Measurements from ENCODE around the gene MAPKBP1. TPM values are rescaled to one million over a fixed set of nuclear protein-coding genes. Genes with fewer than 3 reads are reported as not detected.

The MAPKBP1 gene
- total RNA-seq, 1 experiment from 2014 or later, result 16.2 TPM

DNA sequence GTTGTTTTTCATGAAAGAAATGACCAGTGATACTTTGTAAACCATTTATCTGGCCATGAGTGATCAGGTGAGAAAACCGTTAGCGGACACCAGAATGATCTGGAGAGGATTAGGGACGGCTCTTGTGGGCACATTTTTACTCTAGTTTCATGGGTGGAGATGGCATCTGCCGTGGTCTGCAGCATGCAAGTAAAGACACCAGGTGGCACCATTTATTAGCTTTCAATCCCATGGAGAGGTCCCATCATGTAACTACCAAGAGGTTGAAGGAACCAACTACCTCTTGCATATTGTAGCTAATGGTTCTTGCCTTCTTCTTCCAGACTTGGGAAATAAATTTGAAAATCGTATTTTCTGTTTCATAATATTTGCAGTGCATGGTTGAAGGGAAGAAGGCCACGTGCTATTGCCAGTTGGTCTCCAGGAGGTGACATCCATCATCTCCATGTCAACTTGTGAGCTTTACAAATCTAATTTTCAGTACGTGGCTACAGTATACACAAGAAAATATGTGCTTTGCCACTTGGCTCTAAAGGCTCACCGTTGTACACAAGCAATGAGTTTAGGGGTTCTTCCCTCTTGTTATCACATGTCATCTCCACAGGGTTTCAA is 1.5 kb upstream of the MAPKBP1 start:
- peaks cover 73% of the 10 kb centered on the region for H3K36me3 Mint-ChIP-seq (ENCODE audit: insufficient read depth, unreplicated experiment)
- H3K27me3 Mint-ChIP-seq (ENCODE audit: insufficient read depth, unreplicated experiment), result no peaks in the 10 kb centered on the region
- intact Hi-C loops (cut with micrococcal nuclease; ENCODE audit: unreplicated experiment), result loop anchor here (5.0 kb wide), 3 partner anchors 191 to 309 kb away; partner anchors contain the start of gene TYRO3
- peaks cover 18% of the 10 kb centered on the region for H3K4me1 ChIP-seq
- ChIA-PET CTCF (interaction anchor here (0.5 to 3.2 kb wide), 11 partner anchors 10 to 683 kb away, joined by 3 to 47 read pairs (median 4); no protein-coding TSS in a partner anchor), POLR2A (interaction anchor here (0.5 to 1.8 kb wide), 5 partner anchors 84 to 188 kb away, joined by 3 to 6 read pairs (median 3); partner anchors contain the start of gene MGA)
- H3K4me3 ChIP-seq (ENCODE audit: low read depth, low read length), result no peak overlapping the region; the same call in 1 of the 2 replicates
- H3K36me3 ChIP-seq (ENCODE audit: control insufficient read depth, insufficient read depth, low read length), result no peaks in the 10 kb centered on the region
- no peaks in the 10 kb centered on the region for H3K9me3 ChIP-seq
- peak; percentile 47 to 54 for TF ChIP-seq CTCF (IDR thresholded peaks at IDR 0.05; ENCODE audit: insufficient read depth in 1 of 2, low read depth in 1 of 2, low read length in 1 of 2, severe bottlenecking in 1 of 2, unreplicated experiment in 1 of 2)
- no TSS peak for BruUV-seq (replicated peaks)
- DNase-seq, result peak; percentile 55 to 63
- H3K27ac Mint-ChIP-seq (ENCODE audit: unreplicated experiment), result peak overlapping the region; percentile 91
- H3K4me3 Mint-ChIP-seq (ENCODE audit: unreplicated experiment), result peak overlapping the region; percentile 94
- H3K27me3 ChIP-seq (replicated peaks; ENCODE audit: control insufficient read depth, insufficient read depth, low read length), result no peaks in the 10 kb centered on the region
- H3K9me3 Mint-ChIP-seq (ENCODE audit: unreplicated experiment), result no peaks in the 10 kb centered on the region
- peaks cover 27% of the 10 kb centered on the region for H3K4me1 Mint-ChIP-seq (ENCODE audit: low read depth, unreplicated experiment)

GRCh38 chr15:41773332-41773728 is 954 bp upstream of the MAPKBP1 start:
- Histone ChIP-seq H3K27me3 (replicated peaks; ENCODE audit: control insufficient read depth, insufficient read depth, low read length) (no peaks in the 10 kb centered on the region), H3K4me1 (peaks cover 18% of the 10 kb centered on the region), H3K4me3 (ENCODE audit: low read depth, low read length) (peak overlapping the region; percentile 65), H3K36me3 (ENCODE audit: control insufficient read depth, insufficient read depth, low read length) (no peaks in the 10 kb centered on the region), H3K9me3 (no peaks in the 10 kb centered on the region)
- Mint-ChIP-seq H3K9me3 (ENCODE audit: unreplicated experiment) (no peaks in the 10 kb centered on the region), H3K4me1 (ENCODE audit: low read depth, unreplicated experiment) (peaks cover 27% of the 10 kb centered on the region), H3K4me3 (ENCODE audit: unreplicated experiment) (peak overlapping the region; percentile 94), H3K27me3 (ENCODE audit: insufficient read depth, unreplicated experiment) (no peaks in the 10 kb centered on the region), H3K27ac (ENCODE audit: unreplicated experiment) (peak overlapping the region; percentile 91), H3K36me3 (ENCODE audit: insufficient read depth, unreplicated experiment) (peaks cover 73% of the 10 kb centered on the region)
- BruUV-seq (replicated peaks), result no TSS peak
- ChIA-PET POLR2A (interaction anchor here (1.2 to 1.8 kb wide), 3 partner anchors 33 to 189 kb away, joined by 4 to 6 read pairs (median 6); partner anchors contain the start of gene MGA), CTCF (interaction anchor here (0.5 to 3.2 kb wide), 17 partner anchors 10 to 684 kb away, joined by 3 to 47 read pairs (median 4); partner anchors contain the start of gene MGA)
- no peak for DNase-seq
- TF ChIP-seq CTCF (IDR thresholded peaks at IDR 0.05; ENCODE audit: insufficient read depth in 1 of 2, low read depth in 1 of 2, low read length in 1 of 2, severe bottlenecking in 1 of 2, unreplicated experiment in 1 of 2), result no peak
- intact Hi-C loops (cut with micrococcal nuclease; ENCODE audit: unreplicated experiment), result loop anchor here (5.0 kb wide), 3 partner anchors 191 to 309 kb away; partner anchors contain the start of gene TYRO3

GRCh38 chr15:41773729-41774061 is 589 bp upstream of the MAPKBP1 start:
- Mint-ChIP-seq H3K27me3 (ENCODE audit: insufficient read depth, unreplicated experiment) (no peaks in the 10 kb centered on the region), H3K4me3 (ENCODE audit: unreplicated experiment) (peak overlapping the region; percentile 94), H3K4me1 (ENCODE audit: low read depth, unreplicated experiment) (peaks cover 27% of the 10 kb centered on the region), H3K9me3 (ENCODE audit: unreplicated experiment) (no peaks in the 10 kb centered on the region), H3K27ac (ENCODE audit: unreplicated experiment) (peak overlapping the region; percentile 91), H3K36me3 (ENCODE audit: insufficient read depth, unreplicated experiment) (peaks cover 70% of the 10 kb centered on the region)
- Histone ChIP-seq H3K4me3 (ENCODE audit: low read depth, low read length) (peak overlapping the region; percentile 65), H3K4me1 (peaks cover 18% of the 10 kb centered on the region), H3K9me3 (no peaks in the 10 kb centered on the region), H3K36me3 (ENCODE audit: control insufficient read depth, insufficient read depth, low read length) (no peaks in the 10 kb centered on the region), H3K27me3 (replicated peaks; ENCODE audit: control insufficient read depth, insufficient read depth, low read length) (no peaks in the 10 kb centered on the region)
- ChIA-PET POLR2A (interaction anchor here (0.6 to 1.8 kb wide), 5 partner anchors 9 to 189 kb away, joined by 3 to 6 read pairs (median 4); partner anchors contain the start of gene MGA), CTCF (interaction anchor here (0.6 to 3.2 kb wide), 17 partner anchors 9 to 278 kb away, joined by 3 to 47 read pairs (median 4); partner anchors contain the start of gene MGA)
- intact Hi-C loops (cut with micrococcal nuclease; ENCODE audit: unreplicated experiment), result loop anchor here (1.0 to 5.0 kb wide), 5 partner anchors 38 to 309 kb away; partner anchors contain the start of gene TYRO3
- BruUV-seq (replicated peaks), result TSS peak; percentile 94
- TF ChIP-seq CTCF (IDR thresholded peaks at IDR 0.05; ENCODE audit: insufficient read depth in 1 of 2, low read depth in 1 of 2, low read length in 1 of 2, severe bottlenecking in 1 of 2, unreplicated experiment in 1 of 2), result no peak
- DNase-seq, result no peak
